Measurements from ENCODE around the gene AGER.
A peak's percentile ranks its signal among the peaks of the same experiment; 100 is the strongest.

Gene AGER

DNA sequence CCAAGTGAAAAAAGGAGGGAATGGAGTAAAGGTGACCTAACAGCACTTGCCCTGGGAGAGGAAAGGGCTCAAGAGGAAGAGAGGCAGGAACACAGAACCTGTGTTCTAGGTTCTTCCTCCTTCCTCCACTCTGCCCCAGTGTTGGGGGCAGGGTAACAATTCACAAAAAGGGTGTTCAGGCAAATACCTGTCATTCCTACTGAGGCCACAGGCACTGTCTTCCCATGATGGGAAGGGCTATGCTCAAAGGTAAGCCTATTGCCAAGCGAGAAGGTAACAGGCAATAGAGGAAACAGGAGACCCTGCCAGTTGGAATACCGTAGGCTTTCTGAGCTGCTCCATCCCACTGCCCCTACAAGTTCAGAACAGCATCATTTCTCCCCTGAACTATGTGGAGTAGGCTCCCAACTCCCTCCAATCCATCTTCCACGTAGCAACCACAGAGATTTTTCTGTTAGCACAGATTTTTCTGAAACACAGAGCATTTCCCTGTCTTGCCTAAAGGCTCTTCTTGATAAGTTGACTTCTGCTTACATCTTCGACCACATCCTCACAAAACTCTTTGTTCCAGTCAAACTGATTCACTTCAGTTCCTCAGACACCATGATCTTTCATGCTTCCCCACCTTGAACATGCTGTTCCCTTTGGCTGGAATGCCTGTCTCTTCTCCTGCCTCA, 10.9 kb downstream of the AGER start:
- TF ChIP-seq, protein P1, sequence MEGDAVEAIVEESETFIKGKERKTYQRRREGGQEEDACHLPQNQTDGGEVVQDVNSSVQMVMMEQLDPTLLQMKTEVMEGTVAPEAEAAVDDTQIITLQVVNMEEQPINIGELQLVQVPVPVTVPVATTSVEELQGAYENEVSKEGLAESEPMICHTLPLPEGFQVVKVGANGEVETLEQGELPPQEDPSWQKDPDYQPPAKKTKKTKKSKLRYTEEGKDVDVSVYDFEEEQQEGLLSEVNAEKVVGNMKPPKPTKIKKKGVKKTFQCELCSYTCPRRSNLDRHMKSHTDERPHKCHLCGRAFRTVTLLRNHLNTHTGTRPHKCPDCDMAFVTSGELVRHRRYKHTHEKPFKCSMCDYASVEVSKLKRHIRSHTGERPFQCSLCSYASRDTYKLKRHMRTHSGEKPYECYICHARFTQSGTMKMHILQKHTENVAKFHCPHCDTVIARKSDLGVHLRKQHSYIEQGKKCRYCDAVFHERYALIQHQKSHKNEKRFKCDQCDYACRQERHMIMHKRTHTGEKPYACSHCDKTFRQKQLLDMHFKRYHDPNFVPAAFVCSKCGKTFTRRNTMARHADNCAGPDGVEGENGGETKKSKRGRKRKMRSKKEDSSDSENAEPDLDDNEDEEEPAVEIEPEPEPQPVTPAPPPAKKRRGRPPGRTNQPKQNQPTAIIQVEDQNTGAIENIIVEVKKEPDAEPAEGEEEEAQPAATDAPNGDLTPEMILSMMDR (IDR thresholded peaks at IDR 0.05), result no peak
- Histone ChIP-seq H3K4me3 (no peak overlapping the region), H3K27ac (no peak overlapping the region)
- no peak for DNase-seq (ENCODE audit: low spot score)

DNA sequence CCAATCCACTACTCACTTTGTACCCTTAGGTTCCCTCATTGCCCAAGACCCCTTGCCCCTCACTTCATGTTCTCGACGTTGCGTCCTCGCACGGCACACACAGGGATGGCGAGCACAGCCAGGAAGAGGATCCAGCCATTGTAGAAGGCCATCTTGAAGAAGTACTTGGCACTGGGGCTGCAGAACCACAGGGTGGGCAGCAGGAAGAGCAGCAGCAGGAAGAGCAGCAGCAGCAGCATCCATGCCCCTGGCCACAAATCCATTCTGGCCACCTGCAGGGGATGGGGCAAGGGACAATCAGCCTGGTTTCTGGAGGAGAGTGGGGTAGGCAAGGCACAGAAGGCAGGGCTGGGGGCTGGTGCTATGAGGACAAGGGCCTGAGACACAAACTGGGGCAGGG, 12.8 kb downstream of the AGER start:
- Histone ChIP-seq H3K27ac (no peak overlapping the region), H3K4me3 (no peak overlapping the region)
- no peak for DNase-seq (ENCODE audit: low spot score)
- TF ChIP-seq, protein P1 (IDR thresholded peaks at IDR 0.05), result no peak

DNA sequence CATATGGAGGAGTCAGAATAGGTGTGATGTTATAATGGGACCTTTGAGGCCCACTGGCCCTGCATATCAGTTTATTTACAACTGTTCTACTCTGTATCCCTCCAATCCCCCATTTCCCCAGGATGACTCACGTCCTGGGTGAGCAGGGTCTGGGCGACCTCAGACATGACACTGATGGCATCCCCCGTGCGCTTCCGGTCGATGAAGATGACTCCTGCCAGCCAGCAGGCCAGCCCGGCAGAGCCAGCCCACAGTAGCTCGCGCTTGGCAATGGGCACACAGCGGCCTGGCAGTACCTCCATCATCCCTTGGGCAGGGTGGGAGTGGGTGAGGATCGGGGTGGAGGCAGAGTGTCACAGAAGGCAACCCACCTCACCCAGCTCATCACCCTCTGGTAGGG, 13.8 kb downstream of the AGER start:
- TF ChIP-seq, protein P1 (IDR thresholded peaks at IDR 0.05), result no peak
- H3K4me3 ChIP-seq, result no peak overlapping the region
- no peak for DNase-seq (ENCODE audit: low spot score)
- H3K27ac ChIP-seq, result no peak overlapping the region

GRCh38 chr6:32168807-32169591, 15.1 kb downstream of the AGER start:
- Histone ChIP-seq H3K27ac (peak overlapping the region in 1 of 2 donors; percentile 32), H3K4me3 (no peak overlapping the region)
- DNase-seq (ENCODE audit: low spot score), result peak; percentile 62
- TF ChIP-seq, protein P1 (IDR thresholded peaks at IDR 0.05), result no peak

- Histone ChIP-seq H3K4me3 (no peak overlapping the region), H3K27ac (peak overlapping the region in 1 of 2 donors; percentile 32)
- TF ChIP-seq, protein P1 (IDR thresholded peaks at IDR 0.05), result no peak
- no peak for DNase-seq (ENCODE audit: low spot score)
These were observed 15.7 kb downstream of the AGER start for GRCh38 chr6:32168350-32168749.

GRCh38 chr6:32167761-32168262, 16.2 kb downstream of the AGER start:
- TF ChIP-seq, protein P1 (IDR thresholded peaks at IDR 0.05), result no peak
- DNase-seq (ENCODE audit: low spot score), result no peak
- no peak overlapping the region for H3K27ac ChIP-seq
- H3K4me3 ChIP-seq, result no peak overlapping the region
